WTC11 (cell line): ENCODE measurements around the gene PGF.

ENCODE experiments used
- ETV6 ChIP-seq: sonication (generic); formaldehyde crosslinking; IDR thresholded peaks from 2 replicates; pipeline ENCODE4 v1.8.1; 2022; ENCODE audit warnings: mild to moderate bottlenecking, missing genetic modification reagents
- JUN ChIP-seq: sonication (generic); formaldehyde crosslinking; IDR thresholded peaks from 2 replicates; pipeline ENCODE4 v1.8.0; 2023; ENCODE audit warnings: mild to moderate bottlenecking, missing genetic modification reagents
- MXD4 ChIP-seq: fragments of 250-450 bp; sonication (Bioruptor Pico); IDR thresholded peaks from 2 replicates; pipeline ENCODE4 v1.8.0; 2021; ENCODE audit warnings: mild to moderate bottlenecking, moderate library complexity, borderline replicate concordance
- NR2C2 ChIP-seq: sonication (generic); formaldehyde crosslinking; IDR thresholded peaks from 2 replicates; pipeline ENCODE4 v1.8.0; 2022; ENCODE audit warnings: mild to moderate bottlenecking, missing genetic modification reagents
- SP1 ChIP-seq: sonication (generic); formaldehyde crosslinking; conservative IDR thresholded peaks from 2 replicates; pipeline ENCODE4 v1.8.1; 2022; ENCODE audit warnings: missing genetic modification reagents
- TCF7 ChIP-seq: sonication (generic); formaldehyde crosslinking; IDR thresholded peaks from 2 replicates; pipeline ENCODE4 v1.8.0; 2022; ENCODE audit warnings: mild to moderate bottlenecking, low read depth, missing genetic modification reagents, moderate library complexity
- ZNF263 ChIP-seq: sonication (generic); formaldehyde crosslinking; IDR thresholded peaks from 2 replicates; pipeline ENCODE4 v1.8.1; 2022; ENCODE audit warnings: low read depth, mild to moderate bottlenecking, moderate library complexity, missing genetic modification reagents
- TF ChIP-seq, protein P1 (sequence below): fragments of 200-600 bp; IDR thresholded peaks from 2 replicates; pipeline ENCODE4 v1.8.0; 2022; ENCODE audit warnings: antibody characterized with exemption
- TF ChIP-seq, protein P2 (sequence below): sonication (generic); formaldehyde crosslinking; IDR thresholded peaks from 2 replicates; pipeline ENCODE4 v1.8.1; 2023; ENCODE audit warnings: mild to moderate bottlenecking, missing genetic modification reagents, borderline replicate concordance
- TF ChIP-seq, protein P3 (sequence below): sonication (generic); formaldehyde crosslinking; IDR thresholded peaks from 2 replicates; pipeline ENCODE4 v1.8.0; 2022; ENCODE audit warnings: mild to moderate bottlenecking, missing genetic modification reagents
- TF ChIP-seq, protein P4 (sequence below): sonication (generic); formaldehyde crosslinking; IDR thresholded peaks from 2 replicates; pipeline ENCODE4 v1.8.1; 2022; ENCODE audit warnings: low read depth, mild to moderate bottlenecking, moderate library complexity, missing genetic modification reagents, borderline replicate concordance
- TF ChIP-seq, protein P5 (sequence below): sonication (generic); formaldehyde crosslinking; conservative IDR thresholded peaks from 2 replicates; pipeline ENCODE4 v1.8.1; 2023; ENCODE audit warnings: mild to moderate bottlenecking, low read depth, missing genetic modification reagents, moderate library complexity

DNA sequence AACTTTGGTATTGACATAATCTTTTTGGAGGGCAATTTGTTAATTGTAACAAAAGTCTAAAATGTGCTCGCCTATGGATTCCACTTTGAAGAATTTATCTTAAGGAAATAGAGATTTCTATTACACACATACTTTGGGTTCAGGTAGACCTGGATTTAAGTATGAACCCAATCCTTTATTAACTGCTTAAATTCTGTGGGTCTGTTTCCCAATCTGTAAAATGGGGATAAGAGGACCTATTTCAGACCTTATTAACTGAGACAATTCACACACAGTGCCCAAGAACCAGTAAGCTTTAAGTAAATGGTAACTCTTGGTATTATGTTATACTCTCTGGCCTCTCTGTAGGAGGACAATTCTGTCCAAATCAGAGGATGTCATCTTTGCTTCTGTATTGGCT is 46.5 kb upstream of the PGF start:
- TF ChIP-seq, protein P1, sequence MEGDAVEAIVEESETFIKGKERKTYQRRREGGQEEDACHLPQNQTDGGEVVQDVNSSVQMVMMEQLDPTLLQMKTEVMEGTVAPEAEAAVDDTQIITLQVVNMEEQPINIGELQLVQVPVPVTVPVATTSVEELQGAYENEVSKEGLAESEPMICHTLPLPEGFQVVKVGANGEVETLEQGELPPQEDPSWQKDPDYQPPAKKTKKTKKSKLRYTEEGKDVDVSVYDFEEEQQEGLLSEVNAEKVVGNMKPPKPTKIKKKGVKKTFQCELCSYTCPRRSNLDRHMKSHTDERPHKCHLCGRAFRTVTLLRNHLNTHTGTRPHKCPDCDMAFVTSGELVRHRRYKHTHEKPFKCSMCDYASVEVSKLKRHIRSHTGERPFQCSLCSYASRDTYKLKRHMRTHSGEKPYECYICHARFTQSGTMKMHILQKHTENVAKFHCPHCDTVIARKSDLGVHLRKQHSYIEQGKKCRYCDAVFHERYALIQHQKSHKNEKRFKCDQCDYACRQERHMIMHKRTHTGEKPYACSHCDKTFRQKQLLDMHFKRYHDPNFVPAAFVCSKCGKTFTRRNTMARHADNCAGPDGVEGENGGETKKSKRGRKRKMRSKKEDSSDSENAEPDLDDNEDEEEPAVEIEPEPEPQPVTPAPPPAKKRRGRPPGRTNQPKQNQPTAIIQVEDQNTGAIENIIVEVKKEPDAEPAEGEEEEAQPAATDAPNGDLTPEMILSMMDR, result no peak
- TF ChIP-seq TCF7 (no peak), ZNF263 (CRISPR knock-in tag) (no peak), JUN (CRISPR knock-in tag) (no peak), SP1 (CRISPR knock-in tag) (no peak), NR2C2 (CRISPR knock-in tag) (no peak), ETV6 (CRISPR knock-in tag) (no peak), MXD4 (CRISPR knock-in tag) (no peak)
- TF ChIP-seq, protein P2, sequence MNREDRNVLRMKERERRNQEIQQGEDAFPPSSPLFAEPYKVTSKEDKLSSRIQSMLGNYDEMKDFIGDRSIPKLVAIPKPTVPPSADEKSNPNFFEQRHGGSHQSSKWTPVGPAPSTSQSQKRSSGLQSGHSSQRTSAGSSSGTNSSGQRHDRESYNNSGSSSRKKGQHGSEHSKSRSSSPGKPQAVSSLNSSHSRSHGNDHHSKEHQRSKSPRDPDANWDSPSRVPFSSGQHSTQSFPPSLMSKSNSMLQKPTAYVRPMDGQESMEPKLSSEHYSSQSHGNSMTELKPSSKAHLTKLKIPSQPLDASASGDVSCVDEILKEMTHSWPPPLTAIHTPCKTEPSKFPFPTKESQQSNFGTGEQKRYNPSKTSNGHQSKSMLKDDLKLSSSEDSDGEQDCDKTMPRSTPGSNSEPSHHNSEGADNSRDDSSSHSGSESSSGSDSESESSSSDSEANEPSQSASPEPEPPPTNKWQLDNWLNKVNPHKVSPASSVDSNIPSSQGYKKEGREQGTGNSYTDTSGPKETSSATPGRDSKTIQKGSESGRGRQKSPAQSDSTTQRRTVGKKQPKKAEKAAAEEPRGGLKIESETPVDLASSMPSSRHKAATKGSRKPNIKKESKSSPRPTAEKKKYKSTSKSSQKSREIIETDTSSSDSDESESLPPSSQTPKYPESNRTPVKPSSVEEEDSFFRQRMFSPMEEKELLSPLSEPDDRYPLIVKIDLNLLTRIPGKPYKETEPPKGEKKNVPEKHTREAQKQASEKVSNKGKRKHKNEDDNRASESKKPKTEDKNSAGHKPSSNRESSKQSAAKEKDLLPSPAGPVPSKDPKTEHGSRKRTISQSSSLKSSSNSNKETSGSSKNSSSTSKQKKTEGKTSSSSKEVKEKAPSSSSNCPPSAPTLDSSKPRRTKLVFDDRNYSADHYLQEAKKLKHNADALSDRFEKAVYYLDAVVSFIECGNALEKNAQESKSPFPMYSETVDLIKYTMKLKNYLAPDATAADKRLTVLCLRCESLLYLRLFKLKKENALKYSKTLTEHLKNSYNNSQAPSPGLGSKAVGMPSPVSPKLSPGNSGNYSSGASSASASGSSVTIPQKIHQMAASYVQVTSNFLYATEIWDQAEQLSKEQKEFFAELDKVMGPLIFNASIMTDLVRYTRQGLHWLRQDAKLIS (CRISPR knock-in tag), result no peak
- TF ChIP-seq, protein P3, sequence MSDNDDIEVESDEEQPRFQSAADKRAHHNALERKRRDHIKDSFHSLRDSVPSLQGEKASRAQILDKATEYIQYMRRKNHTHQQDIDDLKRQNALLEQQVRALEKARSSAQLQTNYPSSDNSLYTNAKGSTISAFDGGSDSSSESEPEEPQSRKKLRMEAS (CRISPR knock-in tag), result no peak
- TF ChIP-seq, protein P4, sequence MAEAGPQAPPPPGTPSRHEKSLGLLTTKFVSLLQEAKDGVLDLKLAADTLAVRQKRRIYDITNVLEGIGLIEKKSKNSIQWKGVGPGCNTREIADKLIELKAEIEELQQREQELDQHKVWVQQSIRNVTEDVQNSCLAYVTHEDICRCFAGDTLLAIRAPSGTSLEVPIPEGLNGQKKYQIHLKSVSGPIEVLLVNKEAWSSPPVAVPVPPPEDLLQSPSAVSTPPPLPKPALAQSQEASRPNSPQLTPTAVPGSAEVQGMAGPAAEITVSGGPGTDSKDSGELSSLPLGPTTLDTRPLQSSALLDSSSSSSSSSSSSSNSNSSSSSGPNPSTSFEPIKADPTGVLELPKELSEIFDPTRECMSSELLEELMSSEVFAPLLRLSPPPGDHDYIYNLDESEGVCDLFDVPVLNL (CRISPR knock-in tag), result no peak
- TF ChIP-seq, protein P5, sequence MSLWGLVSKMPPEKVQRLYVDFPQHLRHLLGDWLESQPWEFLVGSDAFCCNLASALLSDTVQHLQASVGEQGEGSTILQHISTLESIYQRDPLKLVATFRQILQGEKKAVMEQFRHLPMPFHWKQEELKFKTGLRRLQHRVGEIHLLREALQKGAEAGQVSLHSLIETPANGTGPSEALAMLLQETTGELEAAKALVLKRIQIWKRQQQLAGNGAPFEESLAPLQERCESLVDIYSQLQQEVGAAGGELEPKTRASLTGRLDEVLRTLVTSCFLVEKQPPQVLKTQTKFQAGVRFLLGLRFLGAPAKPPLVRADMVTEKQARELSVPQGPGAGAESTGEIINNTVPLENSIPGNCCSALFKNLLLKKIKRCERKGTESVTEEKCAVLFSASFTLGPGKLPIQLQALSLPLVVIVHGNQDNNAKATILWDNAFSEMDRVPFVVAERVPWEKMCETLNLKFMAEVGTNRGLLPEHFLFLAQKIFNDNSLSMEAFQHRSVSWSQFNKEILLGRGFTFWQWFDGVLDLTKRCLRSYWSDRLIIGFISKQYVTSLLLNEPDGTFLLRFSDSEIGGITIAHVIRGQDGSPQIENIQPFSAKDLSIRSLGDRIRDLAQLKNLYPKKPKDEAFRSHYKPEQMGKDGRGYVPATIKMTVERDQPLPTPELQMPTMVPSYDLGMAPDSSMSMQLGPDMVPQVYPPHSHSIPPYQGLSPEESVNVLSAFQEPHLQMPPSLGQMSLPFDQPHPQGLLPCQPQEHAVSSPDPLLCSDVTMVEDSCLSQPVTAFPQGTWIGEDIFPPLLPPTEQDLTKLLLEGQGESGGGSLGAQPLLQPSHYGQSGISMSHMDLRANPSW, result no peak
